ENCODE measurements around the gene HES7.

GRCh38 chr17:8142887-8143580 lies 19.1 kb upstream of the HES7 start:
- TF ChIP-seq CTCF (IDR thresholded peaks at IDR 0.05) (no peak), POLR2A (IDR thresholded peaks at IDR 0.05) (no peak)

Measured in lower leg skin (tissue), 3 donors.